Glutamatergic neuron (in vitro differentiated cells): ENCODE data around the gene NECAB2. TPM values are rescaled to one million over a fixed set of nuclear protein-coding genes. Genes with fewer than 3 reads are reported as not detected.

Source experiments
- DNase-seq: peaks from one replicate; pipeline ENCODE4 v3.0.0; 2022
- H3K27ac Mint-ChIP-seq: one replicate; pipeline ENCODE4 v1.8.0; 2020; ENCODE audit warnings: mild to moderate bottlenecking, mixed read lengths, inconsistent platforms; ENCODE audit not compliant: unreplicated experiment
- H3K27me3 Mint-ChIP-seq: one replicate; pipeline ENCODE4 v1.8.0; 2020; ENCODE audit warnings: mild to moderate bottlenecking, moderate library complexity, mixed read lengths, inconsistent platforms; ENCODE audit not compliant: unreplicated experiment
- H3K36me3 Mint-ChIP-seq: one replicate; pipeline ENCODE4 v1.8.0; 2020; ENCODE audit warnings: mild to moderate bottlenecking, mixed read lengths, inconsistent platforms; ENCODE audit not compliant: unreplicated experiment
- H3K4me1 Mint-ChIP-seq: one replicate; pipeline ENCODE4 v1.8.0; 2020; ENCODE audit warnings: mild to moderate bottlenecking, low read depth, mixed read lengths, inconsistent platforms; ENCODE audit not compliant: unreplicated experiment
- H3K4me3 Mint-ChIP-seq: one replicate; pipeline ENCODE4 v1.8.0; 2020; ENCODE audit warnings: mild to moderate bottlenecking, mixed read lengths, inconsistent platforms; ENCODE audit not compliant: unreplicated experiment
- H3K9me3 Mint-ChIP-seq: one replicate; pipeline ENCODE4 v1.8.0; 2020; ENCODE audit warnings: mild to moderate bottlenecking, moderate library complexity, mixed read lengths, inconsistent platforms; ENCODE audit not compliant: unreplicated experiment
- total RNA-seq: library from RNA; stranded (reverse); fragmentation: NEBNext Ultra II Directional; extraction: Animal tissue kit (Norgen Biotek cat#: 25700); gene quantifications from one replicate; pipeline ENCODE4 v1.2.1, GENCODE V29; 2021; ENCODE audit not compliant: unreplicated experiment
- TF ChIP-seq, protein P1 (sequence below): fragments of 200-600 bp; sonication (generic); IDR thresholded peaks from one replicate; pipeline ENCODE4 v1.5.0; 2021; ENCODE audit not compliant: partially characterized antibody, unreplicated experiment

The NECAB2 gene
- total RNA-seq, 1 donor from 2014 or later = 112 TPM

DNA sequence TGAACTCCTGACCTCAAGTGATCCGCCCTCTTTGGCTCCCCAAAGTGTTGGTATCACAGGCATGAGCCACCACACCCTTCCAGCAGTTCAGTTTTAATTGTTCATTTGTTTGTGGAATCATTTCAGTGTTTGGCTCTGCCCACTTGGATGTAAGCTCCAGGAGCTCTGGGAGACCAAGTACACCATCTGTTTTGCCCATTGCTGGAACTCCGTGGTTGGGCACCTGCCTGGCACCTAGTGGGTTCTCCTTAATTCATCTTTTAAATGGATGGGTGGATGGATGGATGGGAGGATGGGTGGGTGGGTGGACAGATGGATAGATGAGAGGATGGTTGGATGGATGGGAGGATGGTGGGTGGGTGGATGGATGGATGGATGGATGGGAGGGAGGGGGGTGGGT lies 953 bp upstream of the NECAB2 start:
- H3K27ac Mint-ChIP-seq = no peak overlapping the region
- H3K4me1 Mint-ChIP-seq = peaks cover 2% of the 10 kb centered on the region
- H3K9me3 Mint-ChIP-seq = peaks cover 8% of the 10 kb centered on the region
- peaks cover 11% of the 10 kb centered on the region for H3K27me3 Mint-ChIP-seq
- DNase-seq = no peak
- TF ChIP-seq, protein P1, sequence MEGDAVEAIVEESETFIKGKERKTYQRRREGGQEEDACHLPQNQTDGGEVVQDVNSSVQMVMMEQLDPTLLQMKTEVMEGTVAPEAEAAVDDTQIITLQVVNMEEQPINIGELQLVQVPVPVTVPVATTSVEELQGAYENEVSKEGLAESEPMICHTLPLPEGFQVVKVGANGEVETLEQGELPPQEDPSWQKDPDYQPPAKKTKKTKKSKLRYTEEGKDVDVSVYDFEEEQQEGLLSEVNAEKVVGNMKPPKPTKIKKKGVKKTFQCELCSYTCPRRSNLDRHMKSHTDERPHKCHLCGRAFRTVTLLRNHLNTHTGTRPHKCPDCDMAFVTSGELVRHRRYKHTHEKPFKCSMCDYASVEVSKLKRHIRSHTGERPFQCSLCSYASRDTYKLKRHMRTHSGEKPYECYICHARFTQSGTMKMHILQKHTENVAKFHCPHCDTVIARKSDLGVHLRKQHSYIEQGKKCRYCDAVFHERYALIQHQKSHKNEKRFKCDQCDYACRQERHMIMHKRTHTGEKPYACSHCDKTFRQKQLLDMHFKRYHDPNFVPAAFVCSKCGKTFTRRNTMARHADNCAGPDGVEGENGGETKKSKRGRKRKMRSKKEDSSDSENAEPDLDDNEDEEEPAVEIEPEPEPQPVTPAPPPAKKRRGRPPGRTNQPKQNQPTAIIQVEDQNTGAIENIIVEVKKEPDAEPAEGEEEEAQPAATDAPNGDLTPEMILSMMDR = no peak
- H3K36me3 Mint-ChIP-seq = no peaks in the 10 kb centered on the region
- H3K4me3 Mint-ChIP-seq = no peak overlapping the region

GRCh38 chr16:83968306-83968851 lies 335 bp downstream of the NECAB2 start:
- Mint-ChIP-seq H3K4me1 (peaks cover 2% of the 10 kb centered on the region), H3K36me3 (no peaks in the 10 kb centered on the region), H3K27ac (no peak overlapping the region), H3K4me3 (no peak overlapping the region), H3K9me3 (peaks cover 8% of the 10 kb centered on the region), H3K27me3 (peaks cover 11% of the 10 kb centered on the region)
- TF ChIP-seq, protein P1 = no peak
- peak; percentile 48 for DNase-seq

GRCh38 chr16:83968891-83969649 lies 1.0 kb downstream of the NECAB2 start:
- Mint-ChIP-seq H3K9me3 (peaks cover 8% of the 10 kb centered on the region), H3K4me1 (peaks cover 3% of the 10 kb centered on the region), H3K36me3 (no peaks in the 10 kb centered on the region), H3K4me3 (peak overlapping the region; percentile 84), H3K27ac (no peak overlapping the region), H3K27me3 (peaks cover 11% of the 10 kb centered on the region)
- TF ChIP-seq, protein P1 = no peak
- no peak for DNase-seq

GRCh38 chr16:83969771-83970429 lies 1.9 kb downstream of the NECAB2 start:
- TF ChIP-seq, protein P1 = no peak
- DNase-seq = no peak
- peaks cover 15% of the 10 kb centered on the region for H3K27me3 Mint-ChIP-seq
- H3K36me3 Mint-ChIP-seq = no peaks in the 10 kb centered on the region
- H3K4me3 Mint-ChIP-seq = peak overlapping the region; percentile 85
- H3K4me1 Mint-ChIP-seq = peaks cover 9% of the 10 kb centered on the region
- peaks cover 13% of the 10 kb centered on the region for H3K9me3 Mint-ChIP-seq
- H3K27ac Mint-ChIP-seq = no peak overlapping the region

GRCh38 chr16:83970430-83970815 lies 2.4 kb downstream of the NECAB2 start:
- DNase-seq = no peak
- TF ChIP-seq, protein P1 = no peak
- H3K27me3 Mint-ChIP-seq = peaks cover 17% of the 10 kb centered on the region
- peaks cover 14% of the 10 kb centered on the region for H3K9me3 Mint-ChIP-seq
- no peak overlapping the region for H3K27ac Mint-ChIP-seq
- peaks cover 13% of the 10 kb centered on the region for H3K4me1 Mint-ChIP-seq
- H3K36me3 Mint-ChIP-seq = no peaks in the 10 kb centered on the region
- H3K4me3 Mint-ChIP-seq = no peak overlapping the region
